H1 (cell line): Measurements from ENCODE around the gene SLC35F3. TPM values are rescaled to one million over a fixed set of nuclear protein-coding genes. Genes with fewer than 3 reads are reported as not detected.

Source experiments
- CTCF ChIA-PET: fragments of 300-600 bp; sonication (Branson Sonifier 250); formaldehyde crosslinking; loops from one replicate; lab custom pipeline; 2021; ENCODE audit not compliant: partially characterized antibody; lab: Charles Lee
- POLR2A ChIA-PET: fragments of 300-600 bp; sonication (Branson Sonifier 250); formaldehyde crosslinking; loops from one replicate; lab custom pipeline; 2021; ENCODE audit warnings: inconsistent platforms; ENCODE audit not compliant: partially characterized antibody; lab: Charles Lee
- DNase-seq, 2 experiments: peaks; one replicate each; pipeline versions ENCODE4 v3.0.0 to v3.0.0-alpha.2; 2010 to 2022; ENCODE audit warnings: low spot score in 2 of 2, low read depth in 1 of 2, mixed read lengths in 1 of 2
- FAIRE-seq: peaks from 2 replicates; lab custom pipeline; 2011; peaks lifted over from hg19 to GRCh38; lab: Jason Lieb, UNC
- H2AFZ ChIP-seq: 2 replicates; pipeline ENCODE4 v1.8.1; 2012; ENCODE audit warnings: low read length, inconsistent platforms
- H2AK5ac ChIP-seq: 2 replicates; pipeline ENCODE4 v1.6.1; 2013; ENCODE audit warnings: low read depth, low read length
- H2BK120ac ChIP-seq: replicated peaks from 2 replicates; pipeline ENCODE3; 2013; ENCODE audit warnings: low read depth, low read length, inconsistent platforms
- H2BK12ac ChIP-seq: 2 replicates; pipeline ENCODE4 v1.6.1; 2013; ENCODE audit warnings: low read depth, low read length
- H2BK15ac ChIP-seq: 2 replicates; pipeline ENCODE4 v1.6.1; 2013; ENCODE audit warnings: low read length
- H2BK20ac ChIP-seq: 2 replicates; pipeline ENCODE4 v1.6.1; 2013; ENCODE audit warnings: low read length
- H2BK5ac ChIP-seq: 2 replicates; pipeline ENCODE4 v1.6.1; 2013; ENCODE audit warnings: low read depth, low read length
- H3K14ac ChIP-seq: 2 replicates; pipeline ENCODE4 v1.6.1; 2013; ENCODE audit warnings: inconsistent platforms; ENCODE audit not compliant: insufficient read length
- H3K18ac ChIP-seq: 2 replicates; pipeline ENCODE4 v1.6.1; 2013; ENCODE audit warnings: low read length; ENCODE audit errors: extremely low read depth
- H3K23ac ChIP-seq: 2 replicates; pipeline ENCODE4 v1.6.1; 2013; ENCODE audit warnings: inconsistent platforms; ENCODE audit not compliant: insufficient read length
- H3K23me2 ChIP-seq: 2 replicates; pipeline ENCODE4 v1.6.1; 2013; ENCODE audit warnings: low read depth, low read length
- H3K27ac ChIP-seq: 2 replicates; pipeline ENCODE4 v1.6.1; 2011; ENCODE audit warnings: low read depth, low read length, inconsistent platforms
- H3K27me3 ChIP-seq, 4 experiments: replicated peaks in 1 of 4; 1 replicate in 1 of 4; 2 replicates in 3 of 4; pipeline versions ENCODE4 v1.6.1 to v1.8.1; 2011 to 2013; ENCODE audit warnings: low read length in 3 of 4, mild to moderate bottlenecking in 3 of 4, inconsistent platforms in 2 of 4, mixed read lengths in 2 of 4, moderate library complexity in 1 of 4; ENCODE audit not compliant: control insufficient read depth in 3 of 4, insufficient read depth in 3 of 4; ENCODE audit errors: extremely low read depth in 1 of 4
- H3K36me3 ChIP-seq, 4 experiments: 2 replicates each; pipeline versions ENCODE4 v1.6.1 to v1.8.1; 2011 to 2013; ENCODE audit warnings: mild to moderate bottlenecking in 4 of 4, low read length in 3 of 4, moderate library complexity in 2 of 4, control low read depth in 1 of 4, inconsistent platforms in 1 of 4; ENCODE audit not compliant: insufficient read depth in 4 of 4, control insufficient read depth in 2 of 4
- H3K4ac ChIP-seq: replicated peaks from 2 replicates; pipeline ENCODE3; 2013; ENCODE audit warnings: low read length, low read depth, mixed read lengths, inconsistent platforms; ENCODE audit not compliant: insufficient read length
- H3K4me1 ChIP-seq, 4 experiments: replicated peaks in 1 of 4; 1 replicate in 1 of 4; 2 replicates in 3 of 4; pipeline versions ENCODE4 v1.6.1 to v1.8.1; 2011 to 2013; ENCODE audit warnings: low read length in 3 of 4, inconsistent platforms in 2 of 4, mixed read lengths in 1 of 4; ENCODE audit not compliant: insufficient read depth in 4 of 4, control insufficient read depth in 3 of 4
- H3K4me2 ChIP-seq, 2 experiments: 2 replicates each; pipeline versions ENCODE4 v1.6.1 to v1.8.1; 2011 to 2013; ENCODE audit warnings: low read depth in 2 of 2, low read length in 2 of 2, control low read depth in 1 of 2, inconsistent platforms in 1 of 2, mild to moderate bottlenecking in 1 of 2; ENCODE audit not compliant: insufficient read depth in 1 of 2
- H3K4me3 ChIP-seq, 4 experiments: fragments of 200-600, 300-600 bp in 1 of 4; sonication (generic), shearing (Covaris generic), sonication (Bioruptor Twin) in 1 of 4; 2 replicates each; pipeline versions ENCODE4 v1.5.1 to v1.8.1; 2011 to 2016; ENCODE audit warnings: low read length in 4 of 4, low read depth in 3 of 4, control low read depth in 2 of 4, inconsistent platforms in 2 of 4, mild to moderate bottlenecking in 2 of 4, mixed read lengths in 1 of 4, moderate library complexity in 1 of 4; ENCODE audit not compliant: insufficient read depth in 2 of 4; ENCODE audit errors: extremely low read depth in 1 of 4
- H3K56ac ChIP-seq: replicated peaks from 2 replicates; pipeline ENCODE3; 2013; ENCODE audit warnings: low read depth, mild to moderate bottlenecking, mixed read lengths, low read length, inconsistent platforms; ENCODE audit not compliant: insufficient read length
- H3K79me1 ChIP-seq: 2 replicates; pipeline ENCODE4 v1.6.1; 2013; ENCODE audit warnings: low read depth, low read length, control low read depth
- H3K79me2 ChIP-seq, 2 experiments: 2 replicates each; pipeline versions ENCODE4 v1.6.1 to v1.8.1; 2012 to 2013; ENCODE audit warnings: low read length in 2 of 2, mild to moderate bottlenecking in 2 of 2, inconsistent platforms in 1 of 2; ENCODE audit not compliant: insufficient read depth in 2 of 2, control insufficient read depth in 1 of 2
- H3K9ac ChIP-seq, 4 experiments: replicated peaks in 1 of 4; 1 replicate in 1 of 4; 2 replicates in 3 of 4; pipeline versions ENCODE4 v1.6.1 to v1.8.1; 2011 to 2013; ENCODE audit warnings: low read depth in 3 of 4, low read length in 3 of 4, control low read depth in 2 of 4, mild to moderate bottlenecking in 2 of 4, moderate library complexity in 2 of 4, inconsistent platforms in 1 of 4; ENCODE audit errors: extremely low read depth in 1 of 4
- H3K9me3 ChIP-seq, 2 experiments: 2 replicates each; pipeline versions ENCODE4 v1.6.1 to v1.8.1; 2012 to 2013; ENCODE audit warnings: mild to moderate bottlenecking in 2 of 2, moderate library complexity in 2 of 2, control low read depth in 1 of 2, inconsistent platforms in 1 of 2, low read depth in 1 of 2, low read length in 1 of 2, mixed read lengths in 1 of 2; ENCODE audit not compliant: insufficient read depth in 2 of 2
- H4K20me1 ChIP-seq, 2 experiments: replicated peaks in 1 of 2; 2 replicates each; pipeline versions ENCODE3 to v1.8.1; 2011 to 2013; ENCODE audit warnings: inconsistent platforms in 2 of 2, low read length in 2 of 2, mild to moderate bottlenecking in 1 of 2; ENCODE audit not compliant: insufficient read depth in 2 of 2, control insufficient read depth in 1 of 2
- H4K5ac ChIP-seq: 2 replicates; pipeline ENCODE4 v1.6.1; 2013; ENCODE audit warnings: low read length, low read depth, mixed read lengths, inconsistent platforms; ENCODE audit not compliant: insufficient read length
- H4K8ac ChIP-seq: 2 replicates; pipeline ENCODE4 v1.8.0; 2013; ENCODE audit warnings: mild to moderate bottlenecking, moderate library complexity, low read length, inconsistent platforms; ENCODE audit not compliant: insufficient read depth; ENCODE audit errors: extremely low read depth
- H4K91ac ChIP-seq: replicated peaks from 2 replicates; pipeline ENCODE3; 2013; ENCODE audit warnings: low read length, mixed read lengths, inconsistent platforms; ENCODE audit not compliant: insufficient read length
- BCL11A ChIP-seq, 2 experiments: IDR thresholded peaks; one replicate each; pipeline ENCODE4 v1.6.1; 2011; ENCODE audit warnings: low read depth in 2 of 2, low read length in 2 of 2, mild to moderate bottlenecking in 2 of 2
- RNF2 ChIP-seq: fragments of 200-900, 300-1000 bp; sonication (generic); IDR thresholded peaks from 2 replicates; pipeline ENCODE4 v1.7.1; 2016; ENCODE audit warnings: borderline replicate concordance, low read depth, mild to moderate bottlenecking, antibody characterized with exemption, low read length; ENCODE audit not compliant: poor library complexity, severe bottlenecking; ENCODE audit errors: missing control alignments
- WGBS, 2 experiments: shearing (Covaris generic) in 1 of 2; methylation state at CpG; one replicate each; pipeline versions ENCODE4 v1.1.6 to v1.1.7; 2013 to 2015; ENCODE audit warnings: low lambda C conversion rate in 2 of 2, mixed read lengths in 2 of 2, inconsistent platforms in 1 of 2, low coverage in 1 of 2, missing lambda C conversion rate in 1 of 2; ENCODE audit not compliant: insufficient replicate concordance in 2 of 2, insufficient coverage in 1 of 2, insufficient read length in 1 of 2; ENCODE audit errors: extremely low coverage in 1 of 2, missing lambda C conversion rate in 1 of 2; 5-methylcytosine and 5-hydroxymethylcytosine counted together
- polyA plus RNA-seq, 7 experiments: library from polyadenylated mRNA; depleted of rRNA in 3 of 7; stranded (reverse) in 5 of 7; unstranded in 2 of 7; fragments of >200 nt in 5 of 7; fragments of 200-250 nt in 2 of 7; gene quantifications; 1 replicate in 5 of 7; 2 replicates in 1 of 7; 4 replicates in 1 of 7; pipeline versions ENCODE4 v1.2.1 to v1.2.3, GENCODE V29; 2011 to 2013; ENCODE audit warnings: missing spikeins in 2 of 7, mixed read lengths in 2 of 7
- total RNA-seq: library from RNA; stranded (reverse); fragmentation: NEBNext Ultra II Directional; extraction: Animal tissue kit (Norgen Biotek cat#: 25700); gene quantifications from 2 replicates; pipeline ENCODE4 v1.2.1, GENCODE V29; 2021
- TF ChIP-seq, protein P1 (sequence below): IDR thresholded peaks from 2 replicates; pipeline ENCODE4 v1.6.1; 2012; ENCODE audit warnings: low read length, inconsistent platforms

The SLC35F3 gene
- total and polyA plus RNA-seq, 2 of the 8 experiments (the other 6 are each of a cell fraction or from before 2014, with no cell fraction given): 0.78 to 1.2 TPM

- H3K79me1 ChIP-seq: no peaks in the 10 kb centered on the region; the same call in 1 of the 2 replicates
- no peak overlapping the region for H2AK5ac ChIP-seq
- H3K79me2 ChIP-seq: no peaks in the 10 kb centered on the region
- no peak overlapping the region for H3K9ac ChIP-seq
- H3K36me3 ChIP-seq: no peaks in the 10 kb centered on the region; a peak in 1 of 8 replicates
- FAIRE-seq: no peak
- H3K4me1 ChIP-seq: peaks cover 0 to 3% (median under 1%) of the 10 kb centered on the region in 4 experiments; a peak in 2 of 7 replicates
- no peak overlapping the region for H3K4me3 ChIP-seq
- H2BK20ac ChIP-seq: no peak overlapping the region
- no peak overlapping the region for H3K27ac ChIP-seq
- H2AFZ ChIP-seq: no peak overlapping the region
- WGBS, 2 experiments: 87% methylated on average over 6 of the region's 6 CpGs; no CpG with 5 or more reads in 1 of the 2 experiments
- H3K23me2 ChIP-seq: no peaks in the 10 kb centered on the region
- H3K27me3 ChIP-seq: no peaks in the 10 kb centered on the region
- H3K4ac ChIP-seq: no peak overlapping the region
- no peak overlapping the region for H3K4me2 ChIP-seq
- H3K9me3 ChIP-seq: no peaks in the 10 kb centered on the region; a peak in 1 of 4 replicates
- no peak overlapping the region for H2BK5ac ChIP-seq
- no peaks in the 10 kb centered on the region for H4K20me1 ChIP-seq
- no peak overlapping the region for H4K91ac ChIP-seq
- H3K23ac ChIP-seq: no peak overlapping the region
- H2BK12ac ChIP-seq: no peak overlapping the region
- H2BK15ac ChIP-seq: no peak overlapping the region
- TF ChIP-seq BCL11A (IDR thresholded peaks at IDR 0.05; ENCODE audit: low read depth in 2 of 2, low read length in 2 of 2) (no peak), RNF2 (no peak)
- TF ChIP-seq, protein P1, sequence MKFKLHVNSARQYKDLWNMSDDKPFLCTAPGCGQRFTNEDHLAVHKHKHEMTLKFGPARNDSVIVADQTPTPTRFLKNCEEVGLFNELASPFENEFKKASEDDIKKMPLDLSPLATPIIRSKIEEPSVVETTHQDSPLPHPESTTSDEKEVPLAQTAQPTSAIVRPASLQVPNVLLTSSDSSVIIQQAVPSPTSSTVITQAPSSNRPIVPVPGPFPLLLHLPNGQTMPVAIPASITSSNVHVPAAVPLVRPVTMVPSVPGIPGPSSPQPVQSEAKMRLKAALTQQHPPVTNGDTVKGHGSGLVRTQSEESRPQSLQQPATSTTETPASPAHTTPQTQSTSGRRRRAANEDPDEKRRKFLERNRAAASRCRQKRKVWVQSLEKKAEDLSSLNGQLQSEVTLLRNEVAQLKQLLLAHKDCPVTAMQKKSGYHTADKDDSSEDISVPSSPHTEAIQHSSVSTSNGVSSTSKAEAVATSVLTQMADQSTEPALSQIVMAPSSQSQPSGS: no peak
- H3K18ac ChIP-seq: no peak overlapping the region
- ChIA-PET CTCF (interaction anchor here (1.1 to 1.8 kb wide), 3 partner anchors 11 to 51 kb away, joined by 3 to 6 read pairs (median 5); no protein-coding TSS in a partner anchor), POLR2A (no interaction called here)
- H3K56ac ChIP-seq: no peak overlapping the region
- H2BK120ac ChIP-seq: no peak overlapping the region
- H4K8ac ChIP-seq: no peak overlapping the region
- no peak overlapping the region for H3K14ac ChIP-seq
- no peak overlapping the region for H4K5ac ChIP-seq
- DNase-seq: no peak
Observed at GRCh38 chr1:233959971-233960370, 55.5 kb downstream of the SLC35F3 start.
